GM06990 (cell line): ENCODE measurements around the gene NDUFB10.

ENCODE experiments used
- DNase-seq: peaks from one replicate; pipeline ENCODE4 v3.0.0-alpha.2; 2011; ENCODE audit not compliant: insufficient read length; ENCODE audit errors: extremely low read depth
- H3K27me3 ChIP-seq: replicated peaks from 2 replicates; pipeline ENCODE4 v1.6.0; 2011; ENCODE audit warnings: low read length; ENCODE audit not compliant: control insufficient read depth, insufficient read depth
- H3K36me3 ChIP-seq: 2 replicates; pipeline ENCODE4 v1.5.1; 2011; ENCODE audit warnings: low read length; ENCODE audit not compliant: control insufficient read depth, insufficient read depth
- H3K4me3 ChIP-seq: replicated peaks from 2 replicates; pipeline ENCODE4 v1.5.1; 2011; ENCODE audit warnings: low read depth, mild to moderate bottlenecking, control low read depth, low read length
- CTCF ChIP-seq: IDR thresholded peaks from 2 replicates; pipeline ENCODE4 v1.5.1; 2011; ENCODE audit warnings: low read length, control low read depth, mild to moderate bottlenecking, inconsistent platforms; ENCODE audit not compliant: insufficient read depth, poor library complexity, severe bottlenecking

Gene NDUFB10

GRCh38 chr16:1959269-1960039, at the start of gene NDUFB10:
Gene NDUFB10, plus strand, starts transcription at chr16:1959538. Its CDS starts 87 bp downstream, at chr16:1959625.
- Histone ChIP-seq H3K27me3 (no peaks in the 10 kb centered on the region), H3K36me3 (peaks cover 21% of the 10 kb centered on the region), H3K4me3 (peak within 1 kb of the TSS; percentile 69)
- peak; percentile 48 for TF ChIP-seq CTCF
- DNase-seq: peak; percentile 95

- H3K27me3 ChIP-seq: peaks cover 1% of the 10 kb centered on the region; the same call in 1 of the 2 replicates
- DNase-seq: no peak
- H3K36me3 ChIP-seq: no peaks in the 10 kb centered on the region
- TF ChIP-seq CTCF: no peak
- no peak overlapping the region for H3K4me3 ChIP-seq
Measured at GRCh38 chr16:1909561-1910231, 49.6 kb upstream of the NDUFB10 start.

GRCh38 chr16:1911467-1912214, 47.7 kb upstream of the NDUFB10 start:
- Histone ChIP-seq H3K36me3 (no peaks in the 10 kb centered on the region), H3K27me3 (peaks cover under 1% of the 10 kb centered on the region; the same call in 1 of the 2 replicates), H3K4me3 (no peak overlapping the region)
- no peak for DNase-seq
- no peak for TF ChIP-seq CTCF

- Histone ChIP-seq H3K4me3 (no peak overlapping the region), H3K27me3 (peaks cover 2% of the 10 kb centered on the region), H3K36me3 (no peaks in the 10 kb centered on the region)
- TF ChIP-seq CTCF: no peak
- DNase-seq: no peak
Measured at GRCh38 chr16:1912215-1912543, 47.2 kb upstream of the NDUFB10 start.

GRCh38 chr16:1913327-1914083, 45.8 kb upstream of the NDUFB10 start:
- no peak for TF ChIP-seq CTCF
- peaks cover 2% of the 10 kb centered on the region for H3K27me3 ChIP-seq
- no peak for DNase-seq
- H3K4me3 ChIP-seq: no peak overlapping the region
- H3K36me3 ChIP-seq: no peaks in the 10 kb centered on the region
